Lung microvascular endothelial cell (primary cell): ENCODE data around the gene PKIG. TPM values are rescaled to one million over a fixed set of nuclear protein-coding genes. Genes with fewer than 3 reads are reported as not detected.

Experiments used
- DNase-seq, 2 donors: peaks; one replicate each; pipeline versions ENCODE4 v3.0.0 to v3.0.0-alpha.2; 2010; ENCODE audit warnings: low read depth in 2 of 2
- total RNA-seq: library from RNA; depleted of rRNA; stranded (reverse); fragments of >200 nt; gene quantifications from 2 replicates; pipeline ENCODE4 v1.2.1, GENCODE V29; 2014

PKIG gene
- total RNA-seq, 1 donor from 2014 or later: 215 TPM

- no peak for DNase-seq
Measured at GRCh38 chr20:44657875-44658274, 75.5 kb downstream of the PKIG start.

DNA sequence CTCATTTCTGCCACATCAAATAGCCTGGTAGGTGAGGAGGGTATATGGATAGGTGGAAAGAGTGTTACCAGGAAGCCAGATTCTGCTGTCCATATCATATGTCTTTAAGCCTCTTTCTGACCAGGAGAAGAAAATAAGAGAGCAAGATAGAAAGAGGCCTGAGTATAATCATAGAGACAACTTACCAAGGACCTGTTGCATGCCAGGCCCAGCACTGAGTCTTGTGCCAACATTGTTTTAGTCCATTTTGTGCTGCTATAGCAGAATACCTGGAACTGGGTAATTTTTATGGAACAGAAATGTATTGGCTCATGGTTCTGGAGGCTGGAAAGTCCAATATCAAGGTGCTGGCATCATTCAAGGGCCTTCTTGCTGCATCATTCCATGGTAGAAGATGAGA is 76.4 kb downstream of the PKIG start:
- DNase-seq: no peak

- DNase-seq: no peak
Measured at GRCh38 chr20:44659931-44660330, 77.6 kb downstream of the PKIG start.

DNA sequence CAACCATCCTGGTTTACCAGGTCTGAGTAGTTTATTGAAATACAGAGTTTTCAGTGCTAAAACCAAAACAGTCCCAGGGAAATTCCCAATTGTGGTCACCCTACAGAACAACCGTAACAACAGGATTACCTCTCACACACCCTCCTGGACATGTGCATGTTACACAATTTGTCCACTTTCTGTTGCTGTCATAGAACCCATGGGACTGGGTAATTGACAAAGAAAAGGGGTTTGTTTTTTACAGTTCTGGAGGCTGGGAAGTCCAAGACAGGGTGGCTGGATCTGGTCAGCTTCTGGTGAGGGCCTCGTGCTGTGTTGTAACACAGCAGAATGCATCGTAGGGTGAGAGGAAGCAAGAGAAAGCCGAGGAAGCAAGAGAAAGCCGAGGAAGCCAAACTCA is 78.2 kb downstream of the PKIG start:
- no peak for DNase-seq

GRCh38 chr20:44662261-44662660 is 79.9 kb downstream of the PKIG start:
- no peak for DNase-seq

- no peak for DNase-seq
Measured at GRCh38 chr20:44664131-44664530, 81.8 kb downstream of the PKIG start.

DNA sequence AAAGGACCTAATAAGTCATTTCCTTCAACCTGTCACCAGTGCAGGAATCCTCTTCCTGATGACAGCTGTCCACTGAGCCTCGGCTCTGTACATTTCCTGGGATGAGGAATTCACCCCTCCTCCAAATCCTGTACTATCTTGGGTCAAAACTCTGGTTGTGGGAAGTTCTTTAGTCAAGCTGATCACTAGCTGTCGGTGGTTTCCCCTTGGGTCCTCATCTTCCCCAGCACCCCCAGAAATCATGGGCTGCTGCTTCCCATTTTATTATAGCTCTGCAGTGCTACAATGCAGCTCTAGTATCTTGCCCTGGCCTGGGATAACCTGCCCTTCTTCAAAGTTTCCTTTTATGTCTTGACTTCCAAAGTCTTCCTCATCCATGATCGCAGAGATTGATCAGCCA is 83.7 kb downstream of the PKIG start:
- no peak for DNase-seq

Other genes starting within 250 kb of the PKIG start
- gene R3HDML, start 245.5 kb upstream of the PKIG start, total RNA-seq: not detected in 2 replicates
- gene HNF4A, start 226.9 kb upstream of the PKIG start, total RNA-seq: not detected in 2 replicates
- gene TTPAL, start 106.7 kb upstream of the PKIG start, total RNA-seq: 2.6 and 2.8 TPM in 2 replicates
- gene SERINC3, start 60.5 kb upstream of the PKIG start, total RNA-seq: 87.0 and 130 TPM in 2 replicates
- 11.1 and 16.3 TPM in 2 replicates for gene ADA, start 69.1 kb downstream of the PKIG start, total RNA-seq
- not detected in 2 replicates for gene CCN5, start 132.8 kb downstream of the PKIG start, total RNA-seq
- gene KCNK15, start 163.3 kb downstream of the PKIG start, total RNA-seq: not detected in 2 replicates
- gene RIMS4, start 228.0 kb downstream of the PKIG start, total RNA-seq: under 0.01 TPM in 1 of 2 replicates, not detected in the other